Measurements from ENCODE around the gene NOSTRIN.

- TF ChIP-seq CTCF (IDR thresholded peaks at IDR 0.05; ENCODE audit: insufficient read depth, low read length) (no peak), POLR2AphosphoS5 (IDR thresholded peaks at IDR 0.05; ENCODE audit: low read depth) (no peak), GABPA (IDR thresholded peaks at IDR 0.05; ENCODE audit: low read depth) (no peak), SPI1 (IDR thresholded peaks at IDR 0.05; ENCODE audit: borderline replicate concordance, low read depth) (no peak)
- TF ChIP-seq, protein P1, sequence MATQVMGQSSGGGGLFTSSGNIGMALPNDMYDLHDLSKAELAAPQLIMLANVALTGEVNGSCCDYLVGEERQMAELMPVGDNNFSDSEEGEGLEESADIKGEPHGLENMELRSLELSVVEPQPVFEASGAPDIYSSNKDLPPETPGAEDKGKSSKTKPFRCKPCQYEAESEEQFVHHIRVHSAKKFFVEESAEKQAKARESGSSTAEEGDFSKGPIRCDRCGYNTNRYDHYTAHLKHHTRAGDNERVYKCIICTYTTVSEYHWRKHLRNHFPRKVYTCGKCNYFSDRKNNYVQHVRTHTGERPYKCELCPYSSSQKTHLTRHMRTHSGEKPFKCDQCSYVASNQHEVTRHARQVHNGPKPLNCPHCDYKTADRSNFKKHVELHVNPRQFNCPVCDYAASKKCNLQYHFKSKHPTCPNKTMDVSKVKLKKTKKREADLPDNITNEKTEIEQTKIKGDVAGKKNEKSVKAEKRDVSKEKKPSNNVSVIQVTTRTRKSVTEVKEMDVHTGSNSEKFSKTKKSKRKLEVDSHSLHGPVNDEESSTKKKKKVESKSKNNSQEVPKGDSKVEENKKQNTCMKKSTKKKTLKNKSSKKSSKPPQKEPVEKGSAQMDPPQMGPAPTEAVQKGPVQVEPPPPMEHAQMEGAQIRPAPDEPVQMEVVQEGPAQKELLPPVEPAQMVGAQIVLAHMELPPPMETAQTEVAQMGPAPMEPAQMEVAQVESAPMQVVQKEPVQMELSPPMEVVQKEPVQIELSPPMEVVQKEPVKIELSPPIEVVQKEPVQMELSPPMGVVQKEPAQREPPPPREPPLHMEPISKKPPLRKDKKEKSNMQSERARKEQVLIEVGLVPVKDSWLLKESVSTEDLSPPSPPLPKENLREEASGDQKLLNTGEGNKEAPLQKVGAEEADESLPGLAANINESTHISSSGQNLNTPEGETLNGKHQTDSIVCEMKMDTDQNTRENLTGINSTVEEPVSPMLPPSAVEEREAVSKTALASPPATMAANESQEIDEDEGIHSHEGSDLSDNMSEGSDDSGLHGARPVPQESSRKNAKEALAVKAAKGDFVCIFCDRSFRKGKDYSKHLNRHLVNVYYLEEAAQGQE (IDR thresholded peaks at IDR 0.05; ENCODE audit: insufficient replicate concordance, low read depth): no peak
These were observed 655 bp downstream of the NOSTRIN start for GRCh38 chr2:168802859-168803725.

All from HL-60 (cell line).